HL-60/S4 treated with phorbol 12-myristate 13-acetate at 8.2 ng/mL for 4 days and 3 days (cell line): ENCODE results near the gene PTCD2.
"Not testable (repeated sequence)": the region's sequence is repeated elsewhere in the genome, so short reads cannot be mapped to it uniquely, and the experiment has no call there.

Experiments used
- in situ Hi-C: fragments of 300-500 bp; cut with MboI; formaldehyde crosslinking; loops from 2 replicates; pipeline ENCODE4 v1.15.0; 2022; ENCODE audit warnings: low sequenced_read_pairs

Gene PTCD2

DNA sequence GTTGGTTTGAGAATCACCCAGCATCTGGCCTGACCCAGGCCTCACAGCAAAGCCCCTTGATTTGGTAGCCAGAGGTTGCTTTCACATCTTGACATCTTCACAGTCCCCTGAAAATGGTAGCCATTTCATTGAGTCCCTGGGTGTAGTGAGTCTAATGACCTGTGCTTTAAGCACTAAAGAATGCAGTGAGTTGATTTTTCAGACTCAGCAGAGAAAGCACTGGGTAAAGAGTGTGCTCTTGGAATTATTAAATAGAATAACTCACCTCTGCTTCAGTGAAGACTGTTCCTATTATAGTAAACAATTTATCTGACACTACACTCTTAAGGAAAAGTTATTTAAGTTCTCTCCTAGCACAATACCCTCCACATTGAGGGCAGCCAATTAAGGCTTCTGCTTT is 56.2 kb downstream of the PTCD2 start:
- in situ Hi-C loops: no loop called here

DNA sequence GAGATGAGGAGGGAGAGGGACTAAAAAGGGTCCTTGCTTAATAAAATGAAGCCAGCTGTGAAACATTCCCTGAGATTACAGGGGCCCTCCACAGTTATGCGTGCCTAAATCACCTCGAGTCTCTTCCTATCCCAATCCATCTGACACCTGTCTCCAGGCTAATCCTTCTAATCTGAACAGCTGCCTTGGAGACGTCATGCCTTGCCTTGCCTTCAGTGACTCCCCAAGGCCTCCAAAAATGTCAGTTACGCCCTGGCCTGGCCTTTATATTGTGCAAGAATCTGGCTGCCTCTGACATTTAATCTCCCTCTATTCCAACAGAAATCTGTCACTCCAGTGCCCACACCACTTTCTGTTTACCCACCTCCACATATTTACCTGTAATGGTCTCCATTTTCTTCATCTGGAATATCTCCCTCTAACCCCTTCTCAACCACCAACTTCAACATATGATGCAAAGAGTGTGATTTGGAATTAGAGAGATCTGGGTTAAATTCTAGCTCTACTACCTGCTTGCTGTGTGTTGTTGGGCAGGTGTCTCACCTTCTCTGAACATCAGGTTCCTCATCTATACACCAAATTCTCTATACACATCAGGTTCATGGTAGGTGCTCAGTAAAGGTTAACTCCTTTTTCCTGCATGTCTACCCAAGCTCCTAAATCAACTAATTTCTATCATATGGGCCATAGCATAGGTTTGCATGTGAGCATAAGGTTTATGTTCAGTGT is 57.9 kb downstream of the PTCD2 start:
- in situ Hi-C loops: no loop called here

DNA sequence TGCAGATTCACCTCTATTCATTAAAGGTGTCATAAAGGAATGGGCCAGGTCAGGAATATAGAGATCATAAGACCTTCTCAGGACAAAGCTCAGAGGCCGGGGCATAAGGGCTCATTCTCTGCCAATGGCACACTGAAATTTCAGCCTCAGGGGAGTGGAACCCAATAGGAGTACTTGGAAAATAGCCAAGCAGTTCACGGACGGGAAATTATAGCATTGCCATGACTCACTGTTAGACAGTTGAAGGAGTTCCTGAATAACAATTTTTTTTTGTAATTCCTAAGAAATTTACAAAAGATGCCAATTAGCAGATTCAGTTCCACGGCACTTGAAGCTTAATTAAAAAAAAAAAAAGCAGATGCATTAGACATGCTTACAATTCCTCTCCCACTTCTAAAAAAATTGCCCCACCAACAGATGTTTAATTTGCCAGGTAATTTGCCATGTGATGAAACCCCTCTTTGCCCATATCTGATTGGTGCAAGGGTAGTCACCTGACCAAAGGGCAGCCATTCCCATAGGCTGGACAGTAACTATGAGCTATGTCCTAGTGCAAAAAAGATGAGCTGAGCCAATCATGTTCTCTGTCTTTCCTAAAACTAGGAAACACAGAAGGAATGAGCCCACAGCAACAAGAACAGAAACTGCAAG is 58.6 kb downstream of the PTCD2 start:
- in situ Hi-C loops: no loop called here

DNA sequence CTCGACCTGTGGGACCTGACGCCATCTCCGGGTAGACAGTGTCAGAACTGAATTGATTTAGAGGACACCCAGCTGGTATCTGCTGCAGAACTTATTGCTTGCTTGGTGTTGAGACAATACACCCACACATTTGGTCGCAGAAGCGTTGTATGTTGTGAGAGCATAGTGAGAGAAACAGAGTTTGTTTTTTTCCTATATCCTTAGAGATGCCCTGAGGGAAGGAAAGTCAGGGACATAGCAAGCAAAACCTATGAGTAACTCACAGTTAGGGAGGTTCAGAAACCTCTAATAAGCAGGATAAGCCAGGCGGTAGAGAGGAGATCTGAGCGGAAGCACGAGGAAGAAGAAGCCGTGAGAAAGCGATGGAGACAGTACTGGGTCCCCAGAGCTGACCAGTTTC is 59.8 kb downstream of the PTCD2 start:
- in situ Hi-C loops: no loop called here

DNA sequence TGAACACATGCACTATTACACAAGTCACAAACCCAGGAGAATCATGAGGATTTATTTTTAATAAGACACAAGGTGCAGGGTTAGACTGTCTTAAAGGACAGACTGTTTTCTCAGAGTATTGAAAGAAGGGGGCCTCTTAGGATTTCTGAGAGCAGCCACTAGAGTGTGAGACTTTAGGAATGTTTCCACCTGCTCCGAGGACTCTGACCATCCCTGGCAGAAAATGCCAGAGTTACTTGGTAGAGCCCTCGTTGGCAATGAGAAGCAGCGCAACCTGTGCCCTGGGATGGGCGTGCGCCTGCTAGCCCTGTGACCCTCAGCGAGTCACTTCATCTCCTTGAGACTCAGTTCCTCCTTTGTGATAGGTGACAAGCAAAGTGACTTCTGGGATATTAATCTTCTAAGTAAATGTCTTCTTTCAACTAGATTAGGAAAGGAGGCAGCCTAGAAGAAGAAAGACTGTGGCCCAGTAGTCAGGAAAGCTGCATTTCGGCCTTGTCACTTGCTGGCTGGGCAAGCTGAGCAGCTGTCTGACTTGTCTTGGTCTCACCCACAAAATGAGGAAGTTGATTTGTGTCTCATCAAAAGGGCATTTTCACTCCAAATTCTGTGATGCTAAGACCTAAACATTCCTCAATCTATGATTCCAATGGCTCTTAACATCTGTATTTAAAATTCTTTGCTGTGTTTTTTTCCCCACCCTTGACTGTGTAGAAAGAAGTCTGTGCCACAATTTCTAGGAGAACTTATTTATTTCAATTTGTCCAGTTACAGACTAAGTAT is 60.5 kb downstream of the PTCD2 start:
- in situ Hi-C loops: no loop called here

DNA sequence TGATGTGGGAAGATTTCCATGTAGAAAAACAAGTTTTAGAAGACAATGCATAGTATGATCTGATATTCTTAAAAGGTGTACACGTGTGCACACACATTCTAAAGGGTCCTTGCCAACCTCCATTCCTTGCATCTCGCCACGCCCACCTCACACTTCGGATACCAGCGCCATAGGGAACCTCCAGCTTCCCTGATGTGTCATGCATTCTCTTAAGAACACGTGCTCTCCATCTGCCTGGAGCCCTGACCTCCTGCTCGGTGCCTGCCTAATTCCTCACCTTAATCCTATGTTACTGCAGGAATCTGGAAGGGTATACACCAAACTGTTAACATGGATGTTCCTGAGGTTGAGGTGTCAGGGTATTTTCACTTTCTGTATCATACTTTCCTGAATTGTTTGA is 63.1 kb downstream of the PTCD2 start:
- in situ Hi-C loops: no loop called here

DNA sequence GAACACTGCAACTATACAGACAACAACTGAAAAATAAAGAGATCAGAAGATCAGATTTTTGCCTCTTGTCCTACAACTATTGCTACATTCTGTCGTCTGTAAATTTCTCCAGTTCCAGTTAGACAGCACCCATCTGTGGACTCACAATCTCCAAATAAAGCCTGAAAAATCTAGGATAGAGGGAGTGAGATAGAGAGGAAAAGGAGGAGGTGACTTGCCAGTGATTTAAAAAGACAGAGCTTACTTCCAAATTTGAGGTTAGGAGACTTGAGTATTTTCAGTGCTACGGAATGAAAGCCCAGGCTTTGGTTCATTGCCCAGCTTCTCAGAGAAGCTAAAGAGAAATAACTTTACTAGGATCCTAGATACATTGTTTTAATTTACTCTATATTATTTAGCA is 63.6 kb downstream of the PTCD2 start:
- in situ Hi-C loops: no loop called here

DNA sequence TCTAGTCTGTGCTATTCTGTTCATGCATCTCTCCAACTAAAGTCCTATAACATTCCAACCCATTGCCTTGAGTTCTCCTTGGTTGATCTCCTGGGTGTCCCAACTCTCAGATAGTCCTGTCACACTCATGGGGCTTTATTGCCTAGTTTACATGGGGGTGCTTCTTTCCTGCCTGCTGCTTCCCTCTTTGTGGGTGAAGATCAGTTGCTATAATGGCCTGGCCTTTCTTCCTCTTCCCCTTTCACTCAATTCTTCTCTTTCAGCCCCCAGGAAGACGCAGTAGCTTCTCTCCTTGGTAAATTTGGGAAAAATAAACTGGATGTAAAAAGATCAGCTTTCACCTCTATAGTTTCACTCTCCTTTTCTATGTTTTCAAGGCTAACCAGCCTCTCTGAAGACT is 66.5 kb downstream of the PTCD2 start:
- in situ Hi-C loops: no loop called here

DNA sequence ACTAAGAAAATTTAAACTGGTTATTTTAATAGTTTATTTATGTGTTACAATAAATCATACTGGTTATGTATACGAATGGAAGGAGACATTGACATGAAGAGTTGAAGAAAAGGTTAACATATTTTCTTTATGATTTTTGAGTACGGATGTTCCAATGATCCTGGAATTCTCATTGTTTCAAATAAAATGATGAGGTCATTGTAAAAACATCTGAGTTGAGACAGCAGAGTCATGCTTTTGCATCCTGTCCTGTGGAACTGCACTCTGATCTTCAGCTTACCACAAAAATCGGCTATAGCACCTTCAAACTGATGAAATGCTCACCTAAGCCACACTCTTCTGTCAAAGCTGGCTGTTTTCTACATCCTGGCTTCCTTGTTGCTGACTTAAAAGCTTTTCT is 67.8 kb downstream of the PTCD2 start:
- in situ Hi-C loops: no loop called here

DNA sequence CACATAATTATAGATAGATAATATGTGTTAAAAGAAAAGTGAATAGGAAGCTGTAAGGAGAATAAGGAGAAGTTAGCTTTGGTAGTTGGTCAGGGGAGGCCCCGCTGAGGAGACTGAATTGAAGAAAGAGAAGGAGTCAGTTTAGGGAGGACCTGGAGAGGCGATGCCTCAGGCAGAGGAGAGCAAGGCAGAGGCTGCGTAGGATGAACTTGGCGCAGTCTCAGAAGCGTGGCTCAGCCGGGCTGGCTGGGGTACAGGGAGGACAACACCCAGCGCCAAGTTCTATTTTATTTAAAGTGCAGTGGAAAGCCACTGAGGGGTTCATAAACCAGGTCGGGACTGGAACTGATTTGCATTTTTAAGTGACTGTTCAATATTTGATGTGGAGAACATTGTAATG is 68.5 kb downstream of the PTCD2 start:
- in situ Hi-C loops: no loop called here

DNA sequence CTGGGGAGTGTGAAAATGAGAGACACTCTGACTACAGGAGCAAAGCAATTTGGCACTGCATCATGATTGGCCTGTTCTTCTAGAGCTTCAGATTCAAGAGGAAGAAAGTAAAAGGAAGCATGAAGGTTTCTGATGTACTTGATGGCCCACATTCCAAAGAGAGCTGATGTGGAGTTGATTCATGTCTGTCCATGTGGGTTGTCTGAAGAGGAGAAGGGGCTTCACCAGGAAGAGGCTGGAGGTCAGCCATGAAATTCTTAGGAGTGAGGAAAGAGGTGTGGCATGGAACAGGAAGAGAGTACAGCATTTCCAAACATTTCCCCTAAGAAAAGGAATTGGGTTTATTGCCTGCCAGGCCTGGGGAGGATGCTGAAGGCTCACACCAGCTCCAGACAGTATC is 70.7 kb downstream of the PTCD2 start:
- in situ Hi-C loops: no loop called here

DNA sequence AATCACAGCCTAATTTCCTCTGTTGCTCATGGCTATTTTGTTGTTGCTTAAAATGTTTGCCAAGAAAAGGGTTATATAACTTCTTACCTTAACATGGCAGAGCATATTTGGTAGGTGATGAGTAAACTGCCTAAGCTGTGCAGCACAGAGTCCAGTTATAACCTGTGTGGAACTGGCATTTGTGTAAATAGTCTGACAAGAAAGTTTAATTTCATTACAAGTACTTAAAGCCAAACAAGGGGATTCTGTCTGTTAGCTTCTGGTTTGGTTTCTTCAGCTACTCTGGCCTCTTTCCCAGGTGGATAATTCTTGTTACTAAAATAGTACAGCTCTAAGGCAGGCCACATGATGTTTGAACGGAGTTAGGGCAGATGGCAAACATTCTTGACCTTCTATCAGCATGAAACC is 72.2 kb downstream of the PTCD2 start:
- in situ Hi-C loops: no loop called here

DNA sequence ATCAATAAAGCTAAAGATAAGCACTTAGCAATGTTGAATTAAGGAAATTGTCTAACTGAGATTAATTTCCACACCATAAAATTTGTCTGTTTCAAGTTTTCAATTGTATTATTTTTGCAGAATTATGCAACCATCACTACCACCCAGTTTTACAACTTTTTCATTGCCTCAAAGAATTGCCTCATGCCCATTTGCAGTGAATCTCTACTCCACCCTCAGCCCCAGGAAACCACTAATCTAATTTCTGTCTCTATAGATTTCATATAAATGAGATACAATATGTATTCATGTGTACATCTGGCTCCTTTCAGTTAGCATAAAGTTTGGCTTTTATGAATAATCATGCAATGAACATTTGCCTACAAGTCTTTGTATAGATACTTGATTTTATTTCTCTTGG is 72.9 kb downstream of the PTCD2 start:
- in situ Hi-C loops: no loop called here

DNA sequence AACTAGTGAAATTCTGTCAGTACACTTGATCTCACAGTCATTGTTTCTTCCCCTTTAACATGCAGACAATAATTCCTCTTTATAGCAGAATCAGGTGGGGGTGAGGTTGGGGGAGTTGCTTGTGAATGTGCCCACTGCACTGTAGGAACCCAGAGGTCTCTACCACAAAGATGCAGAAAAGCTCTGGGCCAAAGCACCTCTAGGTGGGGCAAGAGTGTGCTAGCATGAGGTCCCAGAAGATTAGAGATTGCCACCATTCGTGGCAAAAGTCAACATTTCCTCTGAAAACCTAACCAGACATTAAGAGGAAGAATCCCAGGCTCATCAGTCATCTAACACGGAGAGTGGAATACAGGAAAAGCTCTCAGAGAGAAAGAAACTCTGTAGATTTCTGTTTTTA is 74.5 kb downstream of the PTCD2 start:
- in situ Hi-C loops: no loop called here

DNA sequence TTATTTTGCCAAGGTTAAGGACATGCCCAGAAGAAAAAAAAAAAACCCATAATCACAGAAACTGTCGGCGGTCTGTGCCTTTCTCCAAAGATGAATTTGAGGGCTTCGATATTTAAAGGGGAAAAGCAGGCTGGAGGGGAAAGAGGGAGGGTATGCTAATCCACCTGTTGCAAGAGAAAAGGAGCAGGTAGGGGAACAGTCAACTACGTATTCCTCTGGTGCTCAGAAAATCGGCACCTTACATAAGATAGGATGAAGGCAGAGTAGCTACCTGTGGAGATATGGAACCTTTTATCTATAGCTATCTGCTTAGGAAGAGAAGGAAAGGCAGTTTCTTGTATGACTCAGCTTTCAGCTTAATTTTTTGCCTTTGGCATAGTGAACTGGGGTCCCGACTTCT is 77.7 kb downstream of the PTCD2 start:
- in situ Hi-C loops: no loop called here

DNA sequence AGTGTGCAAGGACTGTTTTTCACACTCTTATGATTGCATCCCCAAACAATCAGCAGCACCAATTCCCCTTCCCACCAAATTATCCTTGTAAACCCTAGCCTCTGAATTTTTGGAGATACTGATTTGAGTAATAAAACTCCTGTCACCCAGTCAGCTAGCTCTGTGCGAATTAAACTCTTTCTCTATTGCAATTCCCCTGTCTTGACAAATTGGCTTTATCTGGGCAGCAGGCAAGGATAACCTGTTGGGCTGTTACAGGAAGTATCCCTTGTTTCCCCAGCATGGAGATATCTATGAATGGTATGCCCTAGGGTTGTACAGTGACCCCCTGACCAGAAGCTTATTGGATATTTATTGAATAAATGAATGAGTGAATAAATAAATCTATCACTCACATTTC is 80.8 kb downstream of the PTCD2 start:
- in situ Hi-C loops: no loop called here

DNA sequence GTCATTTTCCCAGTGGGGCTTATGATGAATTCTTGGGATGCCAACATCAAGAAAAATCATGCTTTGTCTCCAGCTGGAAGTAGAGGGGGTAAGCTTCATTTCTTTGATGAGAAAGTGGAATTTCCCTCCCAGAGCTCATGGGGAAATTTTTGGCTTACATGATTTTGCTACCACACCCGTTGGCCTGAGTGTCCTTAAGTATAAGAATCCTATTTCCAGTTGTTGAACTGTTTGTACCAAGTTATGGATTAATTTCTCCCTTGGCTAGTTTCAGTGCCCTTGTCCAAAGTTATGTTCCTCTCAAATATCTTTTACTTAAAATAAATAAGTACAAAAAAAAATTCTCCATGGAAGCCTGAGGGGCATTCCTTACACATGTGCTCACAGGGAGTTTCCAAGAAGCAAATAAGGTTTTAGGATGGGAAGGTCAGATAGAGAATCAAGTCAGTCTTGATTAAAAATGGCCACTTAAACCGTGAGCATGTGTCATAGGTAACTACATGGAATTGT is 82.3 kb downstream of the PTCD2 start:
- in situ Hi-C loops: no loop called here

DNA sequence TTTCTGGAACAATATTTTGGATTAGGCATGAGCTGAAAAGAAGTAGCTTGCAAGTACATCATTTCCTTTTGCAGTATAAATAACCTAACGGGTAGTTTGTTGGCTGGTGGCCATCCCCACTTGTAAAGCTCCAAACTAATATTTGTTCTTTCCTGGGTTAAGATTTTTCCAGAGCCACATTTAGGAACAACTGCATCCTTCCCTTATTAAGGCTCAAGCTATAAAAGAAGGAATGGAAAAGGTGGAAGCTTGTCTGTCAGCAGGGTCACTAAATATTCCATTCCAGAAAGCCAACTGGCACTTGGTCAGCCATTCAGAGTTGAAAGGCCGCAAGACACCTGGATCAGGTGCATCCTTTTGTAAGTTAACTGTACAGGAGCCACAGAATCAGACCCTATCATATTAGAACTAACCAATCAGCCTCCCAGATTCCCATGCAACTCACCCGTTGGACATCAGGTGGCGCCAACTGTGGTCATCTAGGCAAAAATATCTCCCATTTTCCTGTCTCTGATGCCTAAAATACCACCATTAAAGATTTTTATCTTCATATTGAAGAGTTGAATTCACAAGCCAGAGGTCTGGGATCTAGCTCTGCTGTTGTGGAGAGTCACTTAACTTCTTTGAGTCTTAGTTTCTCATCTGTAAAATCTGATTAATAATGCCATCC is 82.9 kb downstream of the PTCD2 start:
- in situ Hi-C loops: no loop called here

DNA sequence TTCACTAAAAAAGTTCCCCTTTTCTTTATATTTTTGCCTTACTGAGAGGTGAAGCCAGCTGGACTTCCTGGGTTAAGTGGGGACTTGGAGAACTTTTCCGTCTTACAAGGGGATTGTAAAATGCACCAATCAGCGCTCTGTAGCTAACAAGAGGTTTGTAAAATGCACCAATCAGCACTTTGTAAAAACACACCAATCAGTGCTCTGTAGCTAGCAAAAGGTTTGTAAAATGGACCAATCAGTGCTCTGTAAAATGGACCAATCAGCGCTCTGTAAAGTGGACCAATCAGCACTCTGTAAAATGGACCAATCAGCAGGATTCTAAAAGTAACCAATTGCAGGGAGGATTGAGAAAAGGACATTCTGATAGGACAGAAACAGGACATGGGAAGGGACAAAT is 84.6 kb downstream of the PTCD2 start:
- in situ Hi-C loops: not testable (repeated sequence)

DNA sequence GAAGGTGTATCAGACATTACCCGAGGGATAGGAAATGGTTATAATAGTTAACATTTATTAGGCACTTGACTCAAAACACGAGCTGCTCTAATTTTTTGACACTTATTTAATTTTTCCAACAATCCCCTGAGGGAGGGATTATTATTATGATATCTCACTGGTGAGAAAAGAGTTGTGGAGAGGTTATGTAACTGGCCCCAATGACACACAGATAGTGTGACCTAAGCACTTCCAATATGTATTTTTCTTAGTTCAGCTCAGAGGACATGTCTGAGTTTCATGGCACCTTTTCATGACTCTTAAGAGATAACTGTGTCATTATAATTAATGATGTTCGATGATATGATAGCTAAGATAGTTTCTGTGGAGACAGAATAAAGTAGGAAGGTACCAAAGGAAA is 86.9 kb downstream of the PTCD2 start:
- in situ Hi-C loops: no loop called here

DNA sequence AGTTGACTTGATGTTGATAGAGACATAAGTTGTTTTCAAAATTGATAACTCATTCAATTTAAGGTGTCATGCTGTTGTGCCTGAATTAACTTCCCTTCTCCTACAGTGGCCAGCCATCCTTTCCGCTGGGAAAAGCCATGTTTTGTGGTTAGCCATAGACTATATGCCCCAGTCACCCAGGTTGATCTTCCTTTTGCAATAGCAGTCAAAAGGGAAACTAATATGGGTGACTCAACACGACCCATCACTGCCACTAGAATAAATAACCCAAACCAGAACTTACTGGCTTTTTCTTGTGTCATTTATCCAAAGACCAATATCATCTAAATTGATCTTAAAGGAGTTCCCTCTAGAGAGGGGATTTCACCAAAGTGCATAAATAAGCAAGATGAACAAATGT is 87.4 kb downstream of the PTCD2 start:
- in situ Hi-C loops: no loop called here
